ENCODE data around the gene GRK3. TPM values are rescaled to one million over a fixed set of nuclear protein-coding genes. Genes with fewer than 3 reads are reported as not detected.
"Not testable (repeated sequence)": the region's sequence is repeated elsewhere in the genome, so short reads cannot be mapped to it uniquely, and the experiment has no call there.

The GRK3 gene
- 10.2 TPM for polyA plus RNA-seq (ENCODE audit: insufficient read length)
- long read RNA-seq, donor 1, full-length matches to known transcripts, result 1 of 1 reads
- long read RNA-seq, donor 1, partial matches to known transcripts, result 0 of 1 reads
- long read RNA-seq, donor 1, other reads (novel, unspliced or antisense), result 0 of 1 reads
- long read RNA-seq, donor 2, full-length matches to known transcripts, result 1 of 1 reads
- long read RNA-seq, donor 2, partial matches to known transcripts, result 0 of 1 reads
- long read RNA-seq, donor 2, other reads (novel, unspliced or antisense), result 0 of 1 reads
- long read RNA-seq, donor 3, result 0 reads
- long read RNA-seq, donor 4, result 0 reads
- long read RNA-seq, donor 5, result 0 reads
- long read RNA-seq, donor 6, full-length matches to known transcripts, result 1 of 1 reads
- long read RNA-seq, donor 6, partial matches to known transcripts, result 0 of 1 reads
- long read RNA-seq, donor 6, other reads (novel, unspliced or antisense), result 0 of 1 reads
- long read RNA-seq, donor 7, result 0 reads
- long read RNA-seq, donor 8, result 0 reads

- DNase-seq, result peak; percentile 61
Observed at GRCh38 chr22:25564320-25564978, at the start of gene GRK3. GRK3 (plus strand) TSS chr22:25564675; CDS start chr22:25565041, 366 bp downstream.

- DNase-seq, result no peak
Observed at GRCh38 chr22:25518000-25518663, 46.3 kb upstream of the GRK3 start.

DNA sequence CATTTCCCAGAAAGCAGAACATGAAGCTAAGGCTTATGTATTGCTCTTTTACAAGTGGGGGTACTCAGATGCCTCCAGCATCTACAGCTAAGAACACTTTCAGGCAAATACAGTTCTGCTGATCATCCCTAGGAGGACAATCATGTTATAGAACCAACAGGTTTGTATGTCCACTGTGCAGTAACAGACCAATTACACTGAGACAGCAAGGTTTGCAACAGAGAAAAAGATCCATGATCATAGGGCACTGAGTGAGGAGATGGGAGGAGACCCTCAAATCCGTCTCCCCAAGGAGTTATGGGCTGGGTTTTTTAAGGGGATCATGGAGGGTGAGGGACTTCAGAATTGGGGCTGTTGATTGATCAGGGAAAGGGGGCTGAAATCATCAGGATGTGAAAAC lies 39.1 kb upstream of the GRK3 start:
- no peak for DNase-seq

DNA sequence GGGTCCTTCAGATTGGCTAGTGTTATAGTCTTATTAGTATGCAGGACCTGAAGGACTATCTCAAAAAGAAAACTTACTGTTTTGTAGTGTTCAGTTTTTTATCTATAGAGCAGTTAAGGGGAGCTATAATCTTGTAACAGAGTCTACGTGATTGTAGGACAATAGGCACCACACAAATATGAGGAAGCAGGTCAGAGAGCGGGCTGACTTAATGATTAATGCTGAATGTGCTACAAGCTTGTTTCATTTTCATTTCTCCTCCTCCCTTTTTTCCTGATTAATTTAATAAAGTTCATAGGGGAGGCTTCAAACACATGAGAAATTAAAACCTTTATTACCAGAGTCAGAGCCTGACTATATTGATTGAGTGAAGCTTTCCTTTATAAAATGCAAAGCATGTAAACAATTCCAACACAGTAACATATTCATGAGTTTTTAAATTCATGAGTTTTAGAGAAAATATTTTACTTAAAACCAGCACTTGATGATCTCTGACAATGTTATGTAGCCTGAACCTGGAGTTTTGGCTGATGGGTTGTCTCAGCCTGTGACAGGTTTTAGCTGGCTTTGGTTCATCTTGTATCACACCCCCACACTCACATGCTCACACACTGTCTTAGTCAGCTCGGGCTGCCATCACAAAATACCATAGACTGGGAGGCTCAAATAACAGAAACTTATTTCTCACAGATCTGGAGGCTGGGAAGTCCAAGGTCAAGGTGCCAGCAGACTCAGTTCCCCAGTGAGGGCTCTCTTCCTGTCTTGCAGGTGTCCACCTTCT lies 38.5 kb upstream of the GRK3 start:
- DNase-seq, result not testable (repeated sequence)

- DNase-seq, result not testable (repeated sequence)
Observed at GRCh38 chr22:25527016-25527415, 37.5 kb upstream of the GRK3 start.

DNA sequence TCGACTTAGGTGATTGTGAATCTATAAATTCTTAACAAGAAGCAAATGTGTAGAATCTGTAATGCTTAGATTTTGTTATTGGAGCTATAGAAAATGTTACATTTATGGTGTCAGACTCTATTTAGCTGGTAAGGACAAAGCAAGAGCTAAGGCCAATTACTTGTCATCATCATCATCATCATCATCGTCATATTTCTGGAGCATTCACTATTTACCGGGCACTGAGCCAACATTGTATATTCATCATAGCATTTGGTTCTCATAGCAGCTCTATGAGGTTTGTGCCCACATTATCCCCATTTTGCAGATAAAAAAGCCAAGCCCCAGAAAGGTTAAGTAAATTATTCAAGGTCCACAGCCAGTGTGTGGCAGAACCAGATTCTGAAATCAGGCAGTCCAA lies 36.4 kb upstream of the GRK3 start:
- DNase-seq, result not testable (repeated sequence)

DNA sequence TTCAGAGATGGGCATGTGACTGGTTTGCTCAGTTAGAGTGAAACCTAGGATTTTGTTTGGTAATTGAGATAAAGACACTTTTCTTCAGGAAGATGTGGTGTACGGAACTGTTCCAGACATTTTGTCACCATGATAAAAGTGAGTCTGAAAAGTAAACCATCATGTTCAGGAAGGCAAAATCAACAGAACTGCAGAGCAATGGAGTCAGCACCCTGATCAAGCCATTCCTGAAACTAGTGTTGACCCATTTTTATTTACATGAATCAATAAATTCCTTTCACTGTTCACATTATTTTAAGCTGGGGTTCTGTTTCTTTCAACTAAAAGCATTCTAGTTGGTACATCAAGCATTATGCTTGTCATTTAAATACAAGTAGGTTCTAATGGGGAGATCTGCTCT lies 35.4 kb upstream of the GRK3 start:
- not testable (repeated sequence) for DNase-seq

GRCh38 chr22:25529541-25530137 lies 34.8 kb upstream of the GRK3 start:
- not testable (repeated sequence) for DNase-seq

DNA sequence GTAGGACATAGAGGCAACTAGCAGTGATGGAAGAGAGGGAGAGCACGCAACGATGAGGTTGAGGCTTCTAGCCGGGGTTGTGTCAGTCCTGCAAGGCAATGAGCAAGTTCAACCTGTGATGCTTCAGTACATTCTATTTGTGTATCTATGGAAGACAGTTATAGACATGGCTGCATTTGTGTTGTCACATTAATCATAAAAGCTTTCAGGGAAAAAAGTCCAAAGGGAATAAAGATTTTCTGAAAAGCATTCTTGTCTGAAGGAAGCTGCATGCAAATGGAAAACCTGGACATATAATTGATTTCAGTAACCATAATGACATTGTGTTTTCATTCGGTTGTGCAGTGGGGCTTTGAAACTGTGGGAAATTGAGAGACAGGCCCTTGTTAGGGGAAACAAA lies 32.8 kb upstream of the GRK3 start:
- not testable (repeated sequence) for DNase-seq

DNA sequence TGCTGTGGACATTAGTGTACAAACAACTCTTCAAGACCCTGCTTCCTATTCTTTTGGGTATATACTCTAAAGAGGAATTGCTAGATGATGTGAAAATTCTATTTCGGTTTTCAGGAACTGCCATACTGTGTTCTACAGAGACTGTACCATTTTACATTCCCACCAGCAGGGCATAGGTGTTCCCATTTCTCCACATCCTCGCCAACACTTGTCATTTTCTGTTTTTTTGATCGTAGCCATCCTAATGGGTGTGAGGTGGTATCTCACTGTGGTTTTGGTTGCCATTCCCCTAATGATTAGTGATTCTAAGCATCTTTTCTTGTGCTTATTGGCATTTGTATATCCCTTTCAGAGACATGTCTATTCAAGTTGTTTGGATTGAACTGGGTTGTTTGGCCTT lies 29.8 kb upstream of the GRK3 start:
- no peak for DNase-seq

DNA sequence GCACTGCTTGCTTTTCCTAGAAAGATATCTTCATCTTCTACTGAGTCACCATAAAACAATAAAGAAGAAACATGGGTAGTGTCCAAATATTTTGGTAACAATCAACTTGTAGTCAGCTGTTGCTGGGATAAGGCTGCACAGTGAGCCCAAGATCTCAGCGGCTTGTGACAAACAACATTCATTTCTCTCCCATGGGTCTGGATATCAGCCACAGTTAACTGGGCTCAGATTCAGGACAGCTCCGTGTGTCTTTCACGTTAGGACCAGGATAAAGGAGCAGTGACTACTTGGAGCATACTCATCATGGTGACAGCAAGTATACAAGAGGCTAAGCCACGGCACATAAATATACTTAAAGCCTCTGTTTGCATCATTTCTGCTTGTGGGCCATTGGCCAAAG lies 27.9 kb upstream of the GRK3 start:
- no peak for DNase-seq

- DNase-seq, result no peak
Observed at GRCh38 chr22:25540166-25540907, 24.1 kb upstream of the GRK3 start.

DNA sequence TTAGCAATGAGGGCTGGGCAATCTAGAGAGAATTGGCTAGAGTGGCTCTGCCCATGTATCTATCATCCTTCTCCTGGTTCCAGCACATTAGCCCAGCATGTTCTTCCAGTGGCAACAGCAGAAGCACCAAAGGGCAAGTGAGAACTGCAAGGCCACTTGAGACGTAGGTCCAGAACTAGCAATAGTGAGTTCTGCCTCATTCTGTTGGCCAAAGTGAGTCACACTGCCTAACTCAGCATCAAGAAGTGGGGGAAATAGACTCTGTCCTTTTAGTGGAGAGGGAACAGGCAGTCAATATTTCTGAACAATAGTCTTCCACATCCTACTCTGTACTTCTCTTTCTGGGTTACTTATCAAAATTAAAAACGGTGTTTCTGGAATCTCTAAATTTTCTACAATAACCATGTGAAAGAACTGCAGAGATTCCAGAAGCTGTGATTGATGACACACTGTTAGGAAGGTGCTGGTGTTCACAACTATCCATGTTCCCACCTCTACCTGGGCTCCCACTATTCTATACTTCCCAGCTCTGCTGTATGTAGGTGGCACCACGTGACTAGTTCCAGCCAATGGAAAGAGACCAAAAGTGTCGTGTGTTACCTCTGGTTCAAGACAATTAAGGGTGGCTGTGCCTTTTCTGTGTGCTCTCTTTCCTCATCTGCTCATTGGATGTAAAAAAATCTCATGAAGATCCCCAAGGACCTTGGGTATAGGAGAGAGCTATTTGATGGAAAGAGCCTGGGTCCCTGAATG lies 23.4 kb upstream of the GRK3 start:
- DNase-seq, result no peak

GRCh38 chr22:25542191-25542590 lies 22.3 kb upstream of the GRK3 start:
- no peak for DNase-seq

- DNase-seq, result no peak
Observed at GRCh38 chr22:25542720-25543402, 21.6 kb upstream of the GRK3 start.

DNA sequence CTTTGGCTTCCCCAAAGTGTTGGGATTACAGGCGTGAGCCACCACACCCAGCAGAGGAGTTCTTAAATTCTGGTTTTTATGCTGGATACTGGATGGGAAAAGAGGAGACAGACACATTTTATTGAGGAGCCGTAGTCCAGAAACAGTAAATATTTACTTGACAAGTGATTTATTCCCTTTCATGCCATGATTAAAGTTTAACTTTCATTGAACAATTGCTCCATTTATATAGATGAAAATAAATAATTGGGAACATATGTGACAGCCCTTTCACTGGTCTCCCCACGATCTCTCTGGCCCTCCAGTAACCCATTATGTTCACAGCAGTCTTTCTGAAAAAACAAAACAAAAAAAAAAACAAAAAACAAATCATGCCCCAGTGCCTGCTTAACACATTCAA lies 19.3 kb upstream of the GRK3 start:
- no peak for DNase-seq

DNA sequence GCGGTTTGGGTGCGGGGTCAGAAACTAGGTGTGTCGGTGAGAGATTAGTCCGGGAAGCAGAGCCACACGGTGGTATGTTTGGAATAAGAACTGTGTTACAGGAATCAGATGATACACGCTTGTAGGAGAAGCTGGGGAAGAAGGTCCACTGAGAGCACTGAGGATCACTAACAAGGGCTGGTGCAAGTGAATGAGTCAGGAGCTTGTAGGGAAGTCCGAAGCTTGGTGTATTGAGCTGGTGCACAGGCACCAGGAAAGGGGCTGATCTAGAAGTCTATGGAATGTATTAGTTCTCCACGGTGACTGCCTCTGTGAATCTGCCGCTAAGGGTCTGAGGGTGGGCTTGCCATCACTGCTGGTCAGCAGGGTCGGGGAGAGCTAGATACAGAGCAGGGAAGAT lies 18.8 kb upstream of the GRK3 start:
- no peak for DNase-seq

GRCh38 chr22:25546242-25546641 lies 18.2 kb upstream of the GRK3 start:
- no peak for DNase-seq

DNA sequence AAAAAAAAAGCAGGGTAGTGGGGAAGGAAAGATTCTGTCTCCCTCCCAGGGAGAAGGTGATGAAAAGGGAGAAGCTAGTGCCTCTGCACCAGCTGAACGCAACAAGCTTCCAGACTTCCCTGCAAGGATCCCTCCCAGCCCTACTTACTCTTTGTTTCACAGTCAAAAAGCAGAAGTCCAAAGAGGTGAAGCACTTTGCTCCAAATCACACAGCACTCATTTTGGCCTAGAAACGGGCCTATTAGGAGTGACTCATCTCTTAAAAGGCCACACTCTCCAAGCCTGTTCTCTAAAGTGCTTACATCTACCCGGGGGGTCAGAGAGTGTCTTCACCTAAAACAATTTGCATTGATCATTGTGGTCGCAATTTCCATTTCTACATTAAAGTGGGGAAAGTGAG lies 17.7 kb upstream of the GRK3 start:
- no peak for DNase-seq
